ENCODE measurements around the gene PCDH19. TPM values are rescaled to one million over a fixed set of nuclear protein-coding genes. Genes with fewer than 3 reads are reported as not detected.

Gene PCDH19, protein sequence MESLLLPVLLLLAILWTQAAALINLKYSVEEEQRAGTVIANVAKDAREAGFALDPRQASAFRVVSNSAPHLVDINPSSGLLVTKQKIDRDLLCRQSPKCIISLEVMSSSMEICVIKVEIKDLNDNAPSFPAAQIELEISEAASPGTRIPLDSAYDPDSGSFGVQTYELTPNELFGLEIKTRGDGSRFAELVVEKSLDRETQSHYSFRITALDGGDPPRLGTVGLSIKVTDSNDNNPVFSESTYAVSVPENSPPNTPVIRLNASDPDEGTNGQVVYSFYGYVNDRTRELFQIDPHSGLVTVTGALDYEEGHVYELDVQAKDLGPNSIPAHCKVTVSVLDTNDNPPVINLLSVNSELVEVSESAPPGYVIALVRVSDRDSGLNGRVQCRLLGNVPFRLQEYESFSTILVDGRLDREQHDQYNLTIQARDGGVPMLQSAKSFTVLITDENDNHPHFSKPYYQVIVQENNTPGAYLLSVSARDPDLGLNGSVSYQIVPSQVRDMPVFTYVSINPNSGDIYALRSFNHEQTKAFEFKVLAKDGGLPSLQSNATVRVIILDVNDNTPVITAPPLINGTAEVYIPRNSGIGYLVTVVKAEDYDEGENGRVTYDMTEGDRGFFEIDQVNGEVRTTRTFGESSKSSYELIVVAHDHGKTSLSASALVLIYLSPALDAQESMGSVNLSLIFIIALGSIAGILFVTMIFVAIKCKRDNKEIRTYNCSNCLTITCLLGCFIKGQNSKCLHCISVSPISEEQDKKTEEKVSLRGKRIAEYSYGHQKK (N-terminal part only)
- 3.6 and 3.7 TPM in 2 replicates for total RNA-seq
- 0.92 and 1.8 TPM in 2 replicates for polyA plus RNA-seq

DNA sequence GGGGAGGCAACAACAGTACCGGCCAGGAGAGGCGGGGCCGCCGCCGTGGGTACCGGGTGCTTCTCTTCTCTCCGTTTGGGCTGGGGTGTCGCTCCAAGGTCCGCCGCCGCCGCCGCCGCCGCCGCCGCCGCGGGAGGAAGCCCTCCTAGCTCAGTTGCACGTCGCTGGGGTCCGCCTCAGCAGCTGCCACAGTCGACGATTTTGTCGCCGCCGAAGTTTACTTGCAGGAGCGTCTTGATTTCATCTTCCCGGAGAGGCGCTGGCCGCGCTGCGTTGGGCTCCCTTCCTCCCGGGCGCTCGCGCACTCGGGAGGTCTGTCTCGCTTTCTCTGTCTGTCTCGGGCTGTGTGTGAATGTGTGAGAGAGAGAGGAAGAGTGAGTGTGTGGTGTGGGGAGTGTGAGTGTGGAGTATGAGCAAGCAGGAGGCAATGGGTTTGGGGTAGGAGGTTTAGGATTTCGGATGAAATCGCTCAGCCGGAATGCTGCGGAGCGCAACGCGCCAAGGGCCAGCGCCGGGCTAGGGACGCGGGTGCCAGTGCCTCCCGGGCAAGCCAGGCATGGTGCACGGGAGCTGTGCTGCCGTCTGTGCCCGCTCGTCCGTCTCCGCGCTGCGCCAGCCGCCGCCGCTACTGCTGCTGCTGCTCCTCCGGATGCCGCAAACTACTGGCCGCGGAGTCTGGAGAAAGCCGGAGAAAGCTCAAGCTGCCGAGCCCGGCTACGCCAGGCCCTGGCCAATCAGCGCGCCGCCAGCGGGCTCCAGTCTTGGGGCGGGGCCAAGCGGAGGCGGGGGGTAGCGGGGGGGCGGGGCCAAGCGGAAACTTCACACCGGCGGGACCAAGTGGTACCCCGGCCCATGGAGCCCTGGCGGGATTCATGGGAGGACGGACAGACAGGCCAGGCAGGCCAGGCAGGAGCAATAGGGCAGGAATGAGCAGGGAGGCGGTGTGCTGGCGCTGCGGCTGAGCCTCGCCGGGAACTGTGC is at the start of gene PCDH19:
PCDH19 (minus strand) TSS at position 664 of the 981 bp plus-strand sequence. CDS start 1,676 bp downstream, outside the sequence.
- Histone ChIP-seq H3K4me1 (ENCODE audit: insufficient read depth) (no peaks in the 10 kb centered on the region), H3K4me3 (peak within 1 kb of the TSS; percentile 45), H3K9me2 (replicated peaks; ENCODE audit: insufficient read depth) (no peaks in the 10 kb centered on the region), H3K27ac (peak within 1 kb of the TSS; percentile 20), H4K20me1 (ENCODE audit: insufficient read depth, poor library complexity, severe bottlenecking) (no peaks in the 10 kb centered on the region), H3K9me3 (ENCODE audit: low read depth) (no peaks in the 10 kb centered on the region), H3K79me2 (no peaks in the 10 kb centered on the region), H3K27me3 (peaks cover 10% of the 10 kb centered on the region), H3K36me3 (replicated peaks; ENCODE audit: insufficient read depth, low read depth) (no peaks in the 10 kb centered on the region), H3K4me2 (peak within 1 kb of the TSS; percentile 87), H2AFZ (peak within 1 kb of the TSS; percentile 68)
- DNase-seq (ENCODE audit: low spot score) = peak; percentile 81
- TF ChIP-seq EZH2phosphoT487 (IDR thresholded peaks at IDR 0.05; ENCODE audit: low read depth, severe bottlenecking, unreplicated experiment) = no peak
- TF ChIP-seq, protein P1, sequence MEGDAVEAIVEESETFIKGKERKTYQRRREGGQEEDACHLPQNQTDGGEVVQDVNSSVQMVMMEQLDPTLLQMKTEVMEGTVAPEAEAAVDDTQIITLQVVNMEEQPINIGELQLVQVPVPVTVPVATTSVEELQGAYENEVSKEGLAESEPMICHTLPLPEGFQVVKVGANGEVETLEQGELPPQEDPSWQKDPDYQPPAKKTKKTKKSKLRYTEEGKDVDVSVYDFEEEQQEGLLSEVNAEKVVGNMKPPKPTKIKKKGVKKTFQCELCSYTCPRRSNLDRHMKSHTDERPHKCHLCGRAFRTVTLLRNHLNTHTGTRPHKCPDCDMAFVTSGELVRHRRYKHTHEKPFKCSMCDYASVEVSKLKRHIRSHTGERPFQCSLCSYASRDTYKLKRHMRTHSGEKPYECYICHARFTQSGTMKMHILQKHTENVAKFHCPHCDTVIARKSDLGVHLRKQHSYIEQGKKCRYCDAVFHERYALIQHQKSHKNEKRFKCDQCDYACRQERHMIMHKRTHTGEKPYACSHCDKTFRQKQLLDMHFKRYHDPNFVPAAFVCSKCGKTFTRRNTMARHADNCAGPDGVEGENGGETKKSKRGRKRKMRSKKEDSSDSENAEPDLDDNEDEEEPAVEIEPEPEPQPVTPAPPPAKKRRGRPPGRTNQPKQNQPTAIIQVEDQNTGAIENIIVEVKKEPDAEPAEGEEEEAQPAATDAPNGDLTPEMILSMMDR (IDR thresholded peaks at IDR 0.05; ENCODE audit: poor library complexity) = no peak
- 44% methylated on average over 62 of the region's 91 CpGs for WGBS (ENCODE audit: low lambda C conversion rate, missing lambda C conversion rate)

DNA sequence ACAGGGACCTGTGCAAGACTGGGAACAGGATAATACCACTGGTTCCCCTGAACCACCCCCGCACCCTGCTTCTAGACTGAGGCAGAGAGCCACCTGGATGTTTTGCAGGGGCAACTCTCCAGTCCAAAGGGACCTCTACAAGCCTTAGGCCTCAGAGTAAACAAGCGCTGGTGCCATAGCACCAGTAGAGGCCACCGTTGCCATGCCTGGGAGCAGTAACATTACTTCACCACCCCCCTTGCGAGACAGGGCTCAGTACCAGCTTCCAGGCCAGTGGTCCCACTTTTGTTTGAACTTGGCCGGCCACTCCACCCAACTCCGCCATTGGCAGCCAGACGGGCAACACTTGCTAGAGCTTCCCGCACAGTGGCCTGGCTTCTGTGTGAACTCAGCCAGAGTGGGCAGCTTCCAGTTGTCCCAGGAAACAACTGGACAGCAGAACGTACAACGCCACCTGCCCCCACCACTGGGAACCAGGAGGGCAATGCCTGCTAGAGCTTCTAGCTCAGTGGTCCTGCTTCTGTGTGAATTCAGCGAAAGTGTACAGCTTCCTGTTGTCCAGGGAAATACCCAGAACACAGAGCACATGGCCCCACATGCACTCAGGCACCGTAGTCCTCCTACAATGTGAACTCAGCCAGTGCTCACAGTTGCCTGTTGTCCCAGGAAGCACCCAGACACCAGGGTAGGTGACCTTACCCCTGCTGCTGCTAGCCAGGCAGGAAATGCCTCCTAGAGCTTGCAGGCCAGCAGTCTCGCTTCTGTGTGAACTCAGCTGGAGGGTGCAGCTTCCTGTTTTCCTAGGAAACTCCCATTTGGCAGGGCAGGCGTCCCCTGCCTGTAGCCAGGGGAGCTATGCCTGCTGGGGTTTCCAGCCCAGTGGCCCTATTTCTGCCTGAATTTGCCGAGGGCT is 39.9 kb upstream of the PCDH19 start:
- H3K9me3 ChIP-seq (ENCODE audit: low read depth) = no peaks in the 10 kb centered on the region
- no peak overlapping the region for H3K4me3 ChIP-seq
- no peak overlapping the region for H2AFZ ChIP-seq
- H3K4me1 ChIP-seq (ENCODE audit: insufficient read depth) = no peaks in the 10 kb centered on the region
- 78% methylated on average over 15 of the region's 15 CpGs for WGBS (ENCODE audit: low lambda C conversion rate, missing lambda C conversion rate)
- H3K9me2 ChIP-seq (replicated peaks; ENCODE audit: insufficient read depth) = no peaks in the 10 kb centered on the region
- DNase-seq (ENCODE audit: low spot score) = no peak
- no peak for TF ChIP-seq EZH2 (IDR thresholded peaks at IDR 0.05; ENCODE audit: borderline replicate concordance)
- TF ChIP-seq, protein P1 (IDR thresholded peaks at IDR 0.05; ENCODE audit: poor library complexity) = no peak
- no peak for TF ChIP-seq EZH2phosphoT487 (IDR thresholded peaks at IDR 0.05; ENCODE audit: low read depth, severe bottlenecking, unreplicated experiment)
- H3K27ac ChIP-seq = no peak overlapping the region
- H3K27me3 ChIP-seq = no peaks in the 10 kb centered on the region
- H3K4me2 ChIP-seq = no peak overlapping the region
- no peaks in the 10 kb centered on the region for H4K20me1 ChIP-seq (ENCODE audit: insufficient read depth, poor library complexity, severe bottlenecking)
- H3K79me2 ChIP-seq = no peaks in the 10 kb centered on the region
- H3K36me3 ChIP-seq (replicated peaks; ENCODE audit: insufficient read depth, low read depth) = no peaks in the 10 kb centered on the region
